Activated CD8-positive, alpha-beta memory T cell treated with anti-CD3 and anti-CD28 coated beads for 1 hour (primary cell): ENCODE measurements around the gene SNED1.
A peak's percentile ranks its signal among the peaks of the same experiment; 100 is the strongest.
"Not testable (repeated sequence)": the region's sequence is repeated elsewhere in the genome, so short reads cannot be mapped to it uniquely, and the experiment has no call there.

Experiments used
- DNase-seq, 2 donors: peaks; one replicate each; pipeline ENCODE4 v3.0.0-alpha.2; 2020; ENCODE audit warnings: low read depth in 1 of 2; ENCODE audit errors: extremely low read depth in 1 of 2

Gene SNED1

GRCh38 chr2:241081643-241082340 is 83.4 kb downstream of the SNED1 start:
- no peak for DNase-seq

GRCh38 chr2:241082341-241083090 is 84.1 kb downstream of the SNED1 start:
- no peak for DNase-seq

- DNase-seq: no peak
These were observed 84.6 kb downstream of the SNED1 start for GRCh38 chr2:241083091-241083415.

GRCh38 chr2:241084856-241085444 is 86.5 kb downstream of the SNED1 start:
- DNase-seq: no peak

GRCh38 chr2:241087420-241088268 is 89.2 kb downstream of the SNED1 start:
- DNase-seq: no peak

- DNase-seq: no peak
These were observed 90.0 kb downstream of the SNED1 start for GRCh38 chr2:241088376-241088775.

DNA sequence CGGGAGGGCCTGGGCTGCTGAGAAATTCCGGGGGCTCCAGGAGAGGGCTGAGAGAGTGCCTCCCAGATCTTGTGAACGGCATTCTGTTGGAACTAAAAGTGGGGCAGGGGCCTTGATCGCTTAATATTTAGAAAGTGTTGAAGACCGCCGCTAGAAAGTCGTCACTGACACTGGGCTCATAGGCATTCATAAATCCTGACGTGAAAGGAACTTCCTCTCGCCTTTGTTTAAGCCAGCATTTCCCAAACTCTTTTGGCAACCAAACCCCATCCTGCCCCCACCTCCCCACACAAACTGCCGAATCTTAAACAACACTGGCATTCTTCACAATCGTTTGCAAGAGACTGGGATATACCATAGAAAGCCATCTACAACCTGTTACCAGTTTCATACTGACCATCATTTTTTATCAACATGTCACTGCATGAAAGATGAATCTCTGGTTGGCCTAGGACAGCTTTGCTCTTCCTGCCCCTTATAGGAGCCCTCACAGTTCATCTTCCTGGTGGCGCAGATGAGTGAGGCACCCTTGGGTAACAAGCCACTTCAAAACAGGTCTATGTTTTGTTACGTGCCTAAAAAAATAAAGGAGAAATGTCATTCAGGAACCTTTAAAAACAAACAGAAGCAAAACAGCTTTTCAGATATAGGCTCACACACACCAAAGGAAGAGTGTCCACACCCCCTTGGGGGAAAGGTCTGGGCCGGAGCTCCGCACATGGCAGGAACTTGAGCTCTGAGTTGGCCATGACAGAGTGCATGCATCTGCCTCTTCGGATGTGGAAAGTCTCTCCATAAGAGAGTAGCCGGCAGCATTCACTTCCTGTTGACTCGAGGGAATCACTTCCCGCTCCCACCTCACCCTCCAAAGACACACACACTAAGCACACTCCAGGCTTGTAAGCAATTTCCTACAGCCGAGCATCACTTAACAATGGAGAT is 90.6 kb downstream of the SNED1 start:
- DNase-seq: no peak

- no peak for DNase-seq
These were observed 92.8 kb downstream of the SNED1 start for GRCh38 chr2:241091201-241091600.

DNA sequence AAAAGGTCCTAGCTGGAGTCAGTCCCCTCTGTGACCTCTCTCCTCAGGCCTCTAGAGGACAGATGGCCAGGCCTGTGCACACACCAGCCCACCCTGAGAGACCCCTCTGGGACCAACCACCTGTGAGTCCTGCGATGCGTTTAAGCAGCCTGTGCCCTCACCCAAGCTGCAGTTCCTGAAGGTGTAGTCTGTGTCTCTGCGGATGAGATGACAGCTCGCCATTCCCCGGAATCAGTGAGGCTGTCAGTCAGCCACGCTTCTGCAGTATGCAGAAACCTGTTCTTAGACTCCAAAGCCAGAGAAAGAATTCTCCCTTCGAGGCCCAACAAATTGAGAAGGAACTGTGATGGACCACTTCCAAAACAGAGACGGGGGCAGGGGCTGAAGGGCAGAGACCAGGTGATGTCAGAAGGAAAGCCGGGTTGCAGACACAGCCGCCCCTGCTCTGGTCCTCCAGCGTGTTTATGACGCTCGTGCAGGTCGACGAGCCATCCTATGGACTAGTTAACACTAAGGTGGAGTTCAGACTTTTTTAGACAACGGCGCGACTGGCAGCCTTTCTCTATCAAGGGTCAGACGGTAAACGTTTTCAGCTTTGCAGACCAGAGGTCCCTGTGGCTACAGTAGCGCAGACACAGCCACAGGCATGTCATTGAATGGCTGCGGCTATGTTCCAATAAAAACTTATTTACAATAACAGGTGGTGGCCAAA is 93.5 kb downstream of the SNED1 start:
- no peak for DNase-seq

DNA sequence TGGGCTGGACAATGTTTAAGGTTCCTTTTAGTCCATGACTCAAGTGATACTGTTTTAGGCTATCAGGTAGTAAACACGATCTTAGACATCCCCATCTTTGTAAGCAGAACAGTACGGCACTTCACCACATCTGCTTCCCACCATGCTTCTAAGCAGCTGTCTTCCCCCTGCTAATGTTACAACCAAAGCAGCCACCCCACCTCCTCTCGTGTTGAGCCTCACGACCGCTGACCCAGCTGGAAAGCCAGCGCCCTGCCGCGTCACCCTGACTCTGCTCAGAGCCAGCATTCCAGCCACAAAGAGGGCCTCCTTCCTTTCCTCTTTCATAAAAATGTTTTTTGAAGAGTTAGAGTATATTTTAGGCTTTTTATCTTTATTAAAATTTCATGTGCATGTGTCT is 94.3 kb downstream of the SNED1 start:
- DNase-seq: no peak

DNA sequence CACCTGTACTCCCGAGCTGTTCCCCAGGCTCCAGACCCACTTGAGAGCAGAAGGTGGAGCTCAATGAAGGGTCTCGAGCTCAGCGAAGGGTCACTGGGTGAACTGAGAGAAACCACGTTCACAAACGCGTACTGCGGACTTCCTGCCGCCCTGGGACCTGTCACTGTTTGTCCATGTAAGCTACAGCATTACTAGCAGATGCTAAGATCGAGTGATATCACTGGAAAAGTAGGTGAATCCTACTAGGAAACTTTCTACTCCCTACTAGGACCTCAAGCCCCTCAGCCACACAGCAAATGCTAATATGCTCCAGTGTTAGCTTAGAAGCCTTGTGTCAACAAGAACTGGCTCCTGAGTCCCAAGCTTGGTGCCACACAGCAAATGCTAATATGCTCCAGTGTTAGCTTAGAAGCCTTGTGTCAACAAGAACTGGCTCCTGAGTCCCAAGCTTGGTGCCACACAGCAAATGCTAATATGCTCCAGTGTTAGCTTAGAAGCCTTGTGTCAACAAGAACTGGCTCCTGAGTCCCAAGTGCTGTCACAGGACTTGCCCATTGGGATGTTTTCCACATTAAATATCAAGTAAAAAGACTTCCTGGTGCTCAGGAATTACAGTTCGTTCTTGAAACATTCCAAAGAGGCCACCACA is 94.8 kb downstream of the SNED1 start:
- DNase-seq: not testable (repeated sequence)

DNA sequence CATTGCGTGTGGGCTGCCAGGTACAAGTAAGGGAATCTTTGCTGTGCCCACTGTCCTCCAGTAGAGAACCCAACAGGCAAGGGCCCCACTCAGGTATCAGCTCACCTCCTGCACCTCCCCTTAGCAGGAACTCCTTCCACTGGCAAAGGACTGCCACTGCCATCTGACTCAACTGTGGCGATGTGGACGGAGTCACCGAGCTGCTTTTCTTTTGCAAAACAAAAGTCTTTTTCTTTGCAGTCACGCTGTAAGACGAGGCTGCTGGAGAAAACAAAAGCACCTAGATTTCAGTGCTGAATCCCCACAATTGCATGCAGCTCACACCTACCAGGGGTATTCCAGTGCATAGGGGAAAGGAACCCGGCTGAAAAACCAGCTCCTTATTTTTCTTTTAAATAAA is 95.8 kb downstream of the SNED1 start:
- no peak for DNase-seq

- DNase-seq: no peak
These were observed 96.6 kb downstream of the SNED1 start for GRCh38 chr2:241094924-241095420.

GRCh38 chr2:241095594-241096290 is 97.3 kb downstream of the SNED1 start:
- DNase-seq: no peak

DNA sequence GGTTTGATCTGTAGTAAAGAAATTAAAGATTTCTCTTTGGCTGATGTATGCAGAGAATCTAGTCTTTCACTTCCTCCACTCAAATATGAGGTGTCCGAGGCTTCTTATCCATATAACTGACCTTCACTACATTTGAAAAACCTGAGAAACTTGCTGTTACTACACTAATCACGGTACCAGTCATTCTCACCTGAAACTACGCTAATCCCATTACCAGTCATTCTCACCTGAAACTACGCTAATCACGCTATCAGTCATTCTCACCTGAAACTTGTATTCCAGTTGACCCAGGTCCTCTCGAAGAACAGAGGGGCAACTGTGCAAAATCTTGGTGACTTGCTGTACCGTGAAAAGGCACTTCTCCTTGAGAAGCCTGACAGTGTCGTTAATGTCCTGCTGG is 98.6 kb downstream of the SNED1 start:
- DNase-seq: no peak

- no peak for DNase-seq
These were observed 100.8 kb downstream of the SNED1 start for GRCh38 chr2:241099246-241099645.

GRCh38 chr2:241102239-241102803 is 103.9 kb downstream of the SNED1 start, which contains the start of gene MTERF4:
Gene MTERF4 (minus strand): TSS chr2:241102287. CDS start chr2:241102273, 14 bp downstream.
- peak; percentile 60 to 81 for DNase-seq

- DNase-seq: no peak
These were observed 104.8 kb downstream of the SNED1 start for GRCh38 chr2:241103176-241103595.
